Measurements from ENCODE around the gene AAGAB.

Gene AAGAB

DNA sequence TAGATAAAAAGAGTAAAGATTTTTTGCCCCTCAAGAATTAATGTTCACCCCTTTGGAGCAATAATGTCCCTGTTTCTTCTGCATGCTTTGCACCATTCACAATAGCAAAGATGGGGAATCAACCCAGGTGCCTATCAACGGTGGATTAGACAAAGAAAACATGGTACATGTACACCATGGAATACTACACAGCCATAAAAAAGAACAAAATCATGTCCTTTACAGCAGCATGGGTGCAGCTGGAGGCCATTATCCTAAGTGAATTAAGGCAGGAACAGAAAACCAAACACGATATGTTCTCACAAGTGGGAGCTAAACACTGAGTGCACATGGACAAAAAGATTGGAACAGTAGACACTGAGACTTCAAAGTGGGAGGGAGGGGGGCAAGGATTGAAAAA, 35.2 kb downstream of the AAGAB start:
- no peak overlapping the region for H3K4me3 ChIP-seq (ENCODE audit: low read length)
- no peak for DNase-seq (ENCODE audit: low read depth)
- TF ChIP-seq, protein P1, sequence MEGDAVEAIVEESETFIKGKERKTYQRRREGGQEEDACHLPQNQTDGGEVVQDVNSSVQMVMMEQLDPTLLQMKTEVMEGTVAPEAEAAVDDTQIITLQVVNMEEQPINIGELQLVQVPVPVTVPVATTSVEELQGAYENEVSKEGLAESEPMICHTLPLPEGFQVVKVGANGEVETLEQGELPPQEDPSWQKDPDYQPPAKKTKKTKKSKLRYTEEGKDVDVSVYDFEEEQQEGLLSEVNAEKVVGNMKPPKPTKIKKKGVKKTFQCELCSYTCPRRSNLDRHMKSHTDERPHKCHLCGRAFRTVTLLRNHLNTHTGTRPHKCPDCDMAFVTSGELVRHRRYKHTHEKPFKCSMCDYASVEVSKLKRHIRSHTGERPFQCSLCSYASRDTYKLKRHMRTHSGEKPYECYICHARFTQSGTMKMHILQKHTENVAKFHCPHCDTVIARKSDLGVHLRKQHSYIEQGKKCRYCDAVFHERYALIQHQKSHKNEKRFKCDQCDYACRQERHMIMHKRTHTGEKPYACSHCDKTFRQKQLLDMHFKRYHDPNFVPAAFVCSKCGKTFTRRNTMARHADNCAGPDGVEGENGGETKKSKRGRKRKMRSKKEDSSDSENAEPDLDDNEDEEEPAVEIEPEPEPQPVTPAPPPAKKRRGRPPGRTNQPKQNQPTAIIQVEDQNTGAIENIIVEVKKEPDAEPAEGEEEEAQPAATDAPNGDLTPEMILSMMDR (conservative IDR thresholded peaks at IDR 0.05; ENCODE audit: low read length): no peak

DNA sequence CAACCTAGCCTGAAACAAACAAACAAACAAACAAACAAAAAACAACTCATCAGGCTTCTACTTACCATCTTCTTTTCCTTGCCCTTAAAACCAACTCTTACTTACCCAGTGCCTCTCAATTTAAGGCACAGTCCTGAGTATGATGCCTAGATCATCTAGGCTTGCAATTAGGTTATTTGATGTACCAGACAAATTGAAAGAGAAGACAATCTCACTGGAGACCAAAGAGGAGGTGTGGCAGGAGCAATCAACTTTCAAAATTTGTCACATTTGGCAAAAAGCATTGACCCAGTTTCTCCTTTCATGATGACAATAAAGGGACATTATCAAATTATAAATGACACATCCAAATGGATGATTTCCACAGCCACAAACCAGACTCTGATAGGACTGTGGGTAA, 36.0 kb downstream of the AAGAB start:
- no peak for DNase-seq (ENCODE audit: low read depth)
- TF ChIP-seq, protein P1 (conservative IDR thresholded peaks at IDR 0.05; ENCODE audit: low read length): no peak
- H3K4me3 ChIP-seq (ENCODE audit: low read length): no peak overlapping the region

DNA sequence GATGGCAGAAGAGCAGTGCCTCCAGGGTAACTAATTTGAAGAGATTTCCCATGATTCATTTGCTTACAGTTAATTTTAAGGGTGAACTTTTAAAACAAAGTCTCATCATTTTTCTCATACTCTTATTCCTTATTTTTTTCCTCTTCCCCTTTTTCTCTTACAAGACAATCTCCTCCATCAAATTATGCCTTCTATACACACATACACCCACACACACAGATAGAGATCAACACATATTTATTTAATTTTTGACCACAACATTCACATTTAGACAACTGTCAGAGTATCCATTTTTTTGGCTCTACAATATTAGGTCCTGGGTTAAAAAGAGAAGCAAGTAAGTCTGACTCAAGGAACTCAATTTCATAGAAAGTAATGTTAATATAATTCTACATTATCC, 37.6 kb downstream of the AAGAB start:
- TF ChIP-seq, protein P1 (conservative IDR thresholded peaks at IDR 0.05; ENCODE audit: low read length): no peak
- no peak overlapping the region for H3K4me3 ChIP-seq (ENCODE audit: low read length)
- no peak for DNase-seq (ENCODE audit: low read depth)

DNA sequence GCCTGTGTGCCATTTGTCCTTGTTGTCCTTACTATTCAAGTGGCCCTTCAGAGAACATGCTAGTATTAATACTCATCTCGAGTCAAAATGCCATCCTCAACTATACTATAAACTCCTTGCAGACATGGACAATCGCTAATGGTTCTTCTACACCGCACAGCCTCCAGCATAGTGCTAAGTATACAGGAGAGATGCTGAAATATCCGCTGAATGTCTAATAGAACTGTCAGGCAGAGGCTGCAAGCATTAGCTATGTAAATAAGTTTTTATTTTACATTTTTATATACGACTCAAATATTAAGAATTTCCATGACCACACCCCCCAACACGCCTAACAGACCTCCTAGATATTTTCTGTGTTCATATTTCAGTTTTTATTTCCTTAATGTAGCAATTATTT, 39.4 kb downstream of the AAGAB start:
- TF ChIP-seq, protein P1 (conservative IDR thresholded peaks at IDR 0.05; ENCODE audit: low read length): no peak
- no peak overlapping the region for H3K4me3 ChIP-seq (ENCODE audit: low read length)
- DNase-seq (ENCODE audit: low read depth): no peak

DNA sequence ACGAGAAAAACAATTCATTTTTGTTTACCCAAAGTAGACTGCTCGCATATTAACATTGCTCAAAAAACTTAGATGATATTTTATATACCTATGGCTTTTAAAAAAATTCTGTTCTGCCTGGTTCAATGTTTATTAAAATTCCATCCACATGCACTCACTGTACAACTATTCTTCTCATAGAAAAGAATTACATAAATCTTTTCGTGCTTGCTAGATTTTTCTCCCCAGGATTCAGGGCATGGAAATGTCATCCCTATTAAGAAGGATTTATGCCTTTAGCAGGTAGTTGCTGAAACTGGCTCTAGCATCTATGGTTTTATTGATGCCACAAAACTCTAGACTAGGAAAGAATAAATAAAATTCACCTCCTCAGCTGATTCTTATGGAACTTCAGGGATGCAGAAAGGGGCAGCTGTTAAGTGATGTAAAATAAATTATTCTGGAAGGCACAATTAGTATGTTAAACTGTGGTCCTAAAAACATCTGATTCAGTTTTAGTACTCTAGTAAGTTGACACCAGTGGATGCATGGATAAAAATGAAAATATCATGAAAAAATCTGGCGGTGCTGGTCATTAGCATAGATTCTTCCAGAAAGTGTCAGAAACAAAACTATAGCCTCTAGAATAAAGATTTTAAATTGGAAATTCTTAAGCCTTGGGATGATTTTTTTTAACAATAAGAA, 41.6 kb downstream of the AAGAB start:
- no peak overlapping the region for H3K4me3 ChIP-seq (ENCODE audit: low read length)
- TF ChIP-seq, protein P1 (conservative IDR thresholded peaks at IDR 0.05; ENCODE audit: low read length): no peak
- no peak for DNase-seq (ENCODE audit: low read depth)

DNA sequence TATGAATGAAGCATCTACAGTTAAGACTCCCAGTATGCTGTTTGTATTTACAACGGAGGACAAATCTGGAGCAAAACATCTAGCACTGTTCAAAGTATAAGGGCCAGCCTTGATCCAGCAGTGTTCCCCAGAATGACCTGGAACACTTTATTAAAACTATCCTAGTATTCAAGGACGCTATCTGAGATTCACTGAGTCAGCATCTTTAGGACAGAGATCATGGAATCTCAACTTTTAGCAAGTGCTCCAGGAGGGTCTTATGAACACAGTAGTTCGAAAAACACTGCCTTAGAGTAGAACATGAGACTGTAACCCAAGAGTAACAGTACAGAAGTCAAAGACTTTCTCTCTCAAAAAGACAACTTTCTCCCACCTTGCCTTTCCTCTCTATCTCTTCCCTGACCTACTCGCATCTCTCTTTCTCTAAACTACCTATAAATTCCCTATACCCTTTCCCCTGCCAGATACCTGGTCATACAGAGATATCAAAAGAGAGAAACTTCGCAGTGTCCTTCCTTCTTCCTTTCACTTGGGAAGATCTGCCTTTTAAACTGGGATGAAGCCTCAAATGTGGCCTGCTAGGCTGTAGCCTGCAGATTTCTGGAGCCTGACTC, 43.8 kb downstream of the AAGAB start:
- H3K4me3 ChIP-seq (ENCODE audit: low read length): no peak overlapping the region
- TF ChIP-seq, protein P1 (conservative IDR thresholded peaks at IDR 0.05; ENCODE audit: low read length): no peak
- DNase-seq (ENCODE audit: low read depth): no peak

DNA sequence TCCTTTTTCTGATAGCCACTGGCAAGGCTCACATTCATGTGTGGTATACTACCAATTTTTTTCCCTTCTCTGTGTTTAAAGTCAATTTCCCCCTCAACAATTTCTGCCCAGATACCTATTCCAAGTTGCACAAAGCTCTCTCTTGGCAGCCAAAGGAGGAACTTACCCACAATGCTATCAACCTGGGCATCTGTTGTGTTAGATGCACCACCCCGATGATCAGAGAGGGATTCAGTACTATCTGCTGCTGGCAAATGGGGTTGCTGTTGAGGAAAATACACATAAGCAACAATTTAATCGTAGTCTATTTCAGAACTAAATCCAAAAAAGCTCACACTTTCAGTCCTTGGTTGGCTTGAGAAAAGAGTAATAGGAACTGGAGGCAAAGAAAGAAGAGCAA, 46.1 kb downstream of the AAGAB start:
- no peak for DNase-seq (ENCODE audit: low read depth)
- TF ChIP-seq, protein P1 (conservative IDR thresholded peaks at IDR 0.05; ENCODE audit: low read length): no peak
- no peak overlapping the region for H3K4me3 ChIP-seq (ENCODE audit: low read length)

All from AG10803 (cell line).